HG02852 (cell line): ENCODE measurements around the gene MAP6.

Experiments used
- ATAC-seq: cut with Tn5 transposase; IDR thresholded peaks from one replicate; pipeline ENCODE4 v1.9.1; 2021; ENCODE audit warnings: mild to moderate bottlenecking, moderate library complexity; ENCODE audit not compliant: unreplicated experiment

MAP6 gene

GRCh38 chr11:75667255-75667830 lies 1.5 kb downstream of the MAP6 start:
- peak; percentile 28 for ATAC-seq

DNA sequence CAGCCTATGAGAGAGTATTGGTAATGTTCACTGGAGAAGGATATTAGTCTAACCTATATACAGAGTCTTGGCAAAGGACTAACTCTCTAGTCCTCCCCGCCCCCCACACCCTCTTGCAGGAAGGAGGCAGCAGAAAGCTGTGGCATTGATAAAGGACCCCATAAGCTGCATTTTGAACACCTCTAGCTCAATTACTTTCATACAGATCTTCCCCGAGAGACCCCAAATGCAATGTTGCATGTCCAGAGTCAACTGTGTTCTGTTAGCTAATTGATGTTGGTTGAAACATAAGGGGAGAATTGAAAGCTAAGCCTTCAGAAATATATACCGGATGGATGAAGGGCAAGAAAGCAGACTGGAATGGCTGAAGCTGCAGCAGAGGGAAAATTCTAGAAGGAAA lies 2.8 kb downstream of the MAP6 start:
- no peak for ATAC-seq

- no peak for ATAC-seq
Observed at GRCh38 chr11:75665126-75665525, 3.7 kb downstream of the MAP6 start.

GRCh38 chr11:75664389-75664788 lies 4.4 kb downstream of the MAP6 start:
- no peak for ATAC-seq

GRCh38 chr11:75663808-75664207 lies 5.0 kb downstream of the MAP6 start:
- no peak for ATAC-seq

GRCh38 chr11:75659836-75660235 lies 9.0 kb downstream of the MAP6 start:
- ATAC-seq: no peak

DNA sequence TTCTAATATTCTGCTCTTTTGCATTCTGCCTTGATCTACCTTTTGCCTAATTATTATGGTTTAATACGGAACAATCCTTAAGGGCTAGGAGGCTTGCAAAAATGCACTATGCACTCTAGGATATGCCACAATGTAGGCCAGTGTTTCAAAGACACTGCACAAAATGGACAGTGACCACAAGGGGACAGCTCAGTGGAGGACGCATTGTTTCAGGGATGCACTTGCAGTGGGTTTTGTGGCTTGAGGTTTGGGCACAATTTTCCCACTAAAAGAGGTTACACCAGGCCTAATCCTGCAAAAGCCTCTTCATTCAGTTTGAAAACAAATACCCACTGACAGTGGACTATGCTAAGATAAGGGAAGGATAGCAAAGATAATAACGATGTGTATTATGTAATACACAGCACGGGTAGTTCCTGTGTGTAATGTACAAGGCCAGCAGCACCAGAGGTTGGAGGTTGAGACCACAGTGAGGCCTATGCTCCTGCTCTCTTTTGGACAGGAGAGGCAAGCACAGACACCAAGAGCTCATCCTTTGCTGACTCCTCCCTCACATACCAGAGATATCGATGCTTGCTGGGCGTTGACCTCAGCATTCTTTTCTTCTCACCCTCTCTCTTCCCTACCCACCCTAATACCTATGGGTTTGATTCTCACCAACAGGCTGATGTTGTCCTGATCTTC lies 12.7 kb downstream of the MAP6 start:
- no peak for ATAC-seq

DNA sequence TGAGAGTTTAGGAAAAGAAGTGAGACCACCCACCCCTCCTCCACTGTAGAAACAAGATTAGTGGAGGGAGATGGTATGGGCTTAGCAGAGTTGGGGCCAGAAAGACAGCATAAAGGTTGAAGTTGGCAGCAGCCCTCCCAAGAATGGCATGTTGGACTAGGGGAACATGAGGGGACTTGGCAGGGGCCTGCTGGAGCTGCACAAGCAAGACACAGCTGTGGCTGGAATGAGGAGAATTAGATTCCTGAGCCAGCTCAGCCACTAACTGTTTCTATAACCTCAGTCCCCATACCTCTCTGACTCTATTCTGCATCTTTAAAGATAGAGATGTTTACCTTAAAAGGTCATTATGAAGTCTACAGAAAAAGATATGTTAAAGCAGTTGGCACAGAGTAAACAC lies 13.2 kb downstream of the MAP6 start:
- no peak for ATAC-seq

- peak; percentile 91 for ATAC-seq
Observed at GRCh38 chr11:75654314-75654713, 14.5 kb downstream of the MAP6 start.

- ATAC-seq: no peak
Observed at GRCh38 chr11:75653532-75653931, 15.3 kb downstream of the MAP6 start.

GRCh38 chr11:75652936-75653335 lies 15.9 kb downstream of the MAP6 start:
- no peak for ATAC-seq

DNA sequence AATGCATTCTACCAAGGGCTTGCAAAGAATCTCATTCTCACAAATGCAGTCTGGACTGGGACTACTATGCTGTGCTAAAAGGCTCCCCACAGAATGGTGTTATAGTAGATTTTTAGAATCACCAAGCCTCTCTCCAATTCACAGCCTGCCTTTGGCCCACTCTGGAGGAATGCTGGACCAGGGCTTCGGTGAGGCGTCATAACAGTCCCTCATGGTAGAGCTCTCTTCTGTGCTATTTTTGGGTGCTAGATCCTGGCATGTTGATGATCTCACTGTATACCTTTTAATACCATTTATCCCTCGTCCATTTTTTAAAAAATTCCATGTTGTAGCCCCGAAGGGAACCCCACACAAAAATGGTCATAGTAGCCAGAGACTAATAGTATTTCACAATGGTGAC lies 17.6 kb downstream of the MAP6 start:
- no peak for ATAC-seq

DNA sequence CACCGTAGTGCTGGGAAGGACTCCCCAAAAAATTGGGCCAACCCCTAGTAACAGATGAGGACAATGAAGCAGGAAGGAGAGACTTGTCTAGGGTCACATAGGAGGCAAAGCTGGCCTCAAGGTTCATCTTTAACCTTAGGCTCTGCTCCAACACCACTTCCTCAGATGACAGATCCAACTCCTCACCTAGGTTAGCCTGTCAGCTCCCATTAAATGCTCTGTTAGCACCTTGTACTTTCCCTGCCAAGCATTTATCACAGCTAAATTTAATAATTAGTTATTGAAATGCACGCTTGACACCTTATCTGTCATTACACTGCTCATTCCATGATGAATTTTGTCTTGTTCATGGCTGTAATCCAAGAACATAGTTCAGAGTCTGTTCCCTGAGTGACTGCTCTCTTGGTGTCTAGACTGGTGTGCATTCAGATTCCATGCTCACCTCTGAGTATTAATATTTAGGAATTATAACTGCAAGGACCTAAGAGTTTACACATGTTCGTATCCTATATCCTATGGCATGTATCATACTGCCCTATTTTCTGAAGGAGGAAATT lies 18.6 kb downstream of the MAP6 start:
- no peak for ATAC-seq

DNA sequence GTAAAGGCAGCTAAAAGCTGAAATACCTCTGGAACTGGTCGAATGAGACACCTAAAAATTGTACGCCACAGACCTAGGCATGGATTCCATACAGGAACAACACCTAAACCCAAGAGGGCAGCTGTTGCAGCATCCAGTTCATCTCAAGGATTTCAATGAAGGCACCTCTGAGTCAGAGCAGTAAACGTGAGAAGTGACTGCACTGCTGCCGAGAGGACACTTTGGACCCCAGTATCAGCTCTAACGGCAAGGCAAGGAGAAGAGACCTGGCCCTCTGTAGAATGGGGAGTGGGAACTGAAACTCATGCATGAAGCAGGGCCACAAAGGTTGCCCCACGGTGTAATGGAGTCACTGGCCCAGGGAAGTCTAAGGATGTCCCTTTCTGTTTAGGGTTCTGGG lies 23.9 kb downstream of the MAP6 start:
- no peak for ATAC-seq

DNA sequence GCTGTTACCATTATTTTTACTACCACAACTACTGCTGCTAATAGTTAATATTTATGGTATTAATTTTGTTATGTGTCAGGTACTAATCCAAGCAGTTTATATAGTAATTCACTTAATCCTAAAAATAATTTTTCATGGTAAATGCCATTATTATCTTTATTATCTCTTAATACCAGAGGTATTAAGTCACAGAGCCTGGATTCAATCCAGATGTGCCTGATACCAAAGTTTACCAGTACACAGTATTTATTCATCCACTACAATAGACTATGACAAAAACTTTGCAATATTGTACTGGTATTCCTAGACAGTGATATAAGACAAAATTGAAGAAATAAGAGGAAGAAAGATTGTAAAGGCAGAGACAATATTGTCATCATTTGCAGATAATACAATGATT lies 24.5 kb downstream of the MAP6 start:
- no peak for ATAC-seq

DNA sequence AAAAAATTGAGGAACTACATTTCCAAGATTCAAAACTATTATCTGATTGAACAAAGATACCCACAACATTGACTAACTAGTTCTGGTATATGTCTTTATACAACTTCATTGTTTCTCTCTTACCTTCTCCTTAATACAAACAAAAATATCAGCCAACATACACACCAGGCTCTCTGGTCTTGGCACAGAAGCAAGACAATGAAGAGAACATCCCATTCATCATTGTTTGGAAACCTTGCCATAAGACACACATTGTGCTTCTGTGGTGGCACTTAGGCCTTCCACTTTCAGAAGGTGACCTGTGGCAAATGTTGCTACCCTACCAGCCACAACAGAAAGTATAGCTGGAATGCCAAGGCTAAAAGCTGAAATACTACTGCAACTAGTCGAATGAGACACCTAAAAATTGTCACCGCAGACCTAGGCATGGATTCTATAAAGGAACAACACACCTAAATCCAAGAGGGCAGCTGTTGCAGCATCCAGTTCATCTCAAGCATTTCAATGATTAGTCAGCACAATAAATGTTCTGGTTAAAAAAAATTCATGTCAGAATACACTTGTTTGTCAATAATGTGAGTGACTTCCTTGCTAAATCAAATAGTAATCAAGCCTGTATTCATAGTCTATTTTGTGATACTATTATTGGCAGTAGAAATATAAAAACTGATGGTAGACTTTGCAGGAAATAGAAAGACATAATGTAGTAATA lies 26.3 kb downstream of the MAP6 start:
- no peak for ATAC-seq

GRCh38 chr11:75639762-75640181 lies 29.1 kb downstream of the MAP6 start:
- no peak for ATAC-seq

- no peak for ATAC-seq
Observed at GRCh38 chr11:75637998-75638397, 30.8 kb downstream of the MAP6 start.

DNA sequence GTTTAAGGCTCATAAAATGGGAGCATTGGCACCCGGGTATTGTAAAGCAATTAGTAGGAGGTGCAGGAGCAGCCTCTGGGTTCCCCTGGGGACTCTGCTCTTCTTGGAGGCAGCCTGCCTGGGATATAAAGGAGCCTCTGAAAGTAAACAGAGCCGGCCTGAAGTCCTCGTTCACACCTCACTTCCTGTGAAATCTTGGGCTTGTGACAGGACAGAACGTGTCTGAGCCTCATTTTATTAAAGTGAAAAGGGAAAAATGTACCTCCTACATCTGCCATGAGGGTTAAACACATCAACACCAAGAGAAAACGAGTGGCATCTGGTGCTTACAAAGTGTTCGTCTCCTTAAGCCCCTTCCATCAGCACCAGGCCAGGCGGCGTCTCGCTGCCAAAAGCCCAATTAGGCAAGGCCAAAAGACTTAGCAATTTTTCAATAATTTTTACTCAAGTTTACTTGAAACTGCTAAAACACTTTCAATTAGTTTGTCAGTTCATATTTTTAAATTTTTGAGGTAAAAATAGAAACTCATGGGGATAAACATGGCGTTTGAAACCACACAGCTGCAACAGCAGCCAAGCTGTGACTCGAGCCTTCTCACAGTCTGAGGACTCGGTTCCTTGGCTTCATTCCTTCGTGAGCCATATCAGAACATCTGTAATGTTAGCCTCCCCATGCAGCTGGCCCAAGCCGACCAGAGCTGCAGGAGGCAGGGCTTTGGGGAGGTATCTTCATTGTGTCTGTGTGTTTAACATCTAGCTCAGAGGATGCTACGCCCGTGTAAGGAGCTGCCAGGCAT lies 33.6 kb downstream of the MAP6 start:
- ATAC-seq: no peak

DNA sequence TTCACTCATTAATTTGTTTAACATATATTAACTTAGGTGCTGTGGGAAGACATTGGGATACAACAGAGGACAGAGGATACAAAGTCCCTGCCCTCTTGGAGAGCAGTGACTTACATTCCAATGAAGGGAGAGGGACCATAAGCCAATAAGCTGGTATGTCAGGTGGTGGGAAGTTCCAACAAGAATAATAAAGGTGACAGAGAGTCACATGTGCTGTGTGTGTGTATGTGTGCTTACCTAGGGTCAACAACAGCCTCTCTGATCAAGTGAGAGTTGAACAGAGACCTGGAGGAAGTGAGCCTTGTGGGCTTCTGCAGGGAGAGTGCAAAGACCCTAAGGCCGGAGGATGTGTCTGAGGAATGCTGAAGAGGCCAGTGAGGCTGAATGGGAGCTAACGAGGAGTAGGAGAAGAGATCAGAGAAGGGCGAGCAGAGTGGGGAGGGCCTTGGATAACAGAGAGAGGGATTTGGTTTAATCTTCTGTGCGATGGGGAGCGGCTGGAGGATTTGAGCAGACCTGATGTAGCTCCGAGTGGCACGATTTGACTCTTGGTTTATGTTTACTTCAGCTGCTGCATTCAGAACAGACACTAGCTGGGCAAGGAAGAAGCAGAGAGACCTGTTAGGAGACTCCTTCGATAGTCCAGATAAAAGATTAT lies 35.3 kb downstream of the MAP6 start:
- no peak for ATAC-seq

GRCh38 chr11:75632962-75633361 lies 35.9 kb downstream of the MAP6 start:
- no peak for ATAC-seq
